Fibroblast of pulmonary artery (primary cell): ENCODE measurements around the gene TMEM252.

Experiments
- DNase-seq: peaks from one replicate; pipeline ENCODE4 v3.0.0-alpha.2; 2010; ENCODE audit warnings: low read depth
- H3K4me3 ChIP-seq: replicated peaks from 2 replicates; pipeline ENCODE4 v1.5.1; 2011; ENCODE audit warnings: low read depth, mild to moderate bottlenecking, control low read depth, low read length, moderate library complexity
- TF ChIP-seq, protein P1 (sequence below): IDR thresholded peaks from 2 replicates; pipeline ENCODE4 v1.5.1; 2011; ENCODE audit warnings: mild to moderate bottlenecking, control low read depth, low read length, inconsistent platforms; ENCODE audit errors: missing control alignments

Gene TMEM252

GRCh38 chr9:68541568-68541967 lies 885 bp upstream of the TMEM252 start:
- DNase-seq: no peak
- no peak overlapping the region for H3K4me3 ChIP-seq
- TF ChIP-seq, protein P1, sequence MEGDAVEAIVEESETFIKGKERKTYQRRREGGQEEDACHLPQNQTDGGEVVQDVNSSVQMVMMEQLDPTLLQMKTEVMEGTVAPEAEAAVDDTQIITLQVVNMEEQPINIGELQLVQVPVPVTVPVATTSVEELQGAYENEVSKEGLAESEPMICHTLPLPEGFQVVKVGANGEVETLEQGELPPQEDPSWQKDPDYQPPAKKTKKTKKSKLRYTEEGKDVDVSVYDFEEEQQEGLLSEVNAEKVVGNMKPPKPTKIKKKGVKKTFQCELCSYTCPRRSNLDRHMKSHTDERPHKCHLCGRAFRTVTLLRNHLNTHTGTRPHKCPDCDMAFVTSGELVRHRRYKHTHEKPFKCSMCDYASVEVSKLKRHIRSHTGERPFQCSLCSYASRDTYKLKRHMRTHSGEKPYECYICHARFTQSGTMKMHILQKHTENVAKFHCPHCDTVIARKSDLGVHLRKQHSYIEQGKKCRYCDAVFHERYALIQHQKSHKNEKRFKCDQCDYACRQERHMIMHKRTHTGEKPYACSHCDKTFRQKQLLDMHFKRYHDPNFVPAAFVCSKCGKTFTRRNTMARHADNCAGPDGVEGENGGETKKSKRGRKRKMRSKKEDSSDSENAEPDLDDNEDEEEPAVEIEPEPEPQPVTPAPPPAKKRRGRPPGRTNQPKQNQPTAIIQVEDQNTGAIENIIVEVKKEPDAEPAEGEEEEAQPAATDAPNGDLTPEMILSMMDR: no peak

DNA sequence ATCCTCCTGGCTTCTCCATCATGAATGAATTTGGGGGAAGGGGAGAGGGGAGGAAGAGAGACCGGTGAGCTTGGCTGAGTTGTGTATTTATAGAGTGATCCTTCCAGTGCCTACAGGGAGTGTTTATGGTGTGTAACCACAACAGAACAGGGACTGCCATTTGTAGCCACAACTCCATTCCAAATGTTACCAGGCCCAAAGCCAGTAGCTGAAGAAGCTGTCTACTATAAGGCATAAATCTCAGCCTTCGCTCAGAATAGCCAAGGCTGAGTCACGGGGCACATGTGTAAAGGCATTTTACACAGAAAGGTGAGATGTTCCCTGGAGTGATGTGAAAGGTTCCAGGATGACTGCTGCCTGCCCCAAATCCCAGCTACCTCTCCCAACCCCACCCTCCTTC lies 2.5 kb downstream of the TMEM252 start:
- TF ChIP-seq, protein P1: no peak
- H3K4me3 ChIP-seq: no peak overlapping the region
- no peak for DNase-seq

- no peak overlapping the region for H3K4me3 ChIP-seq
- DNase-seq: no peak
- TF ChIP-seq, protein P1: no peak
Observed at GRCh38 chr9:68537616-68537880, 3.1 kb downstream of the TMEM252 start.

GRCh38 chr9:68536876-68537615 lies 3.6 kb downstream of the TMEM252 start:
- TF ChIP-seq, protein P1: no peak
- DNase-seq: no peak
- no peak overlapping the region for H3K4me3 ChIP-seq

DNA sequence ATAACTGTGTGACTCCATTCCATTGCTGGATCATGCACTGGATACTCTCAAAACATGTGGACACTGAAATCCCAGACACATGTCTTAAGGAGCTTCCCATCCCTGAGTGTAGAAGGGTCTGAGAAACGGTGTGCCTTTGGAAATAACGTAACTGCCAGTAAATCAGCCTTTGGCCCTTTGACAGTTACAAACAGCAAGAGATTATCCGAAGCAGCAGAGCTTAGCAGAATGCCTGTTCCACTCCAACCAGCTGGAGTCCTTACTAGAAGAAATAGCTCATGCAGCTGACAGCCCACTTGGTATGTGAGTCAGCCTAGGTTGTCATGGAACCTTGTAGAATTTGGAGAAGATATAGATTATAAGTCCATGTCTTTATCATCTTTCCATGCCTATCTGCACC lies 7.0 kb downstream of the TMEM252 start:
- TF ChIP-seq, protein P1: no peak
- no peak for DNase-seq

DNA sequence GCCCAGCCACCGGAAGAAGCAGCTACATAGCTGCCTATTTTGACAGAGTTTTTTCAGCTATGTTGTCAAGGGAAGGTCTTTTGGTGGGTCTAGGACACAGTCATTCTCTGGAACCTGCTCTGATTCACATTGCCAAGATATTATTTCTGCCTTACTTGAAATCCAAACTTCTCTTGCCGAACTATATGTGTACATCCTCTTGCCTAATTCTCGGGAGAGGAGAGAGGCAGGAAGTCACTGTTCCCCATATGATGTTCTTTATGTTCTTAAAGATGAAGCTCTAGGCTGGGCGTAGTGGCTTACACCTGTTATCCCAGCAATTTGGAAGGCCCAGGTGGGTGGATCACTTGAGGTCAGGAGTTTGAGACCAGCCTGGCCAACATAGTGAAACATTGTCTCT lies 8.6 kb downstream of the TMEM252 start:
- no peak overlapping the region for H3K4me3 ChIP-seq
- TF ChIP-seq, protein P1: no peak
- no peak for DNase-seq

More for the DNA sequence above, 7.0 kb downstream of the TMEM252 start:
- H3K4me3 ChIP-seq: no peak overlapping the region

GRCh38 chr9:68530618-68531017 lies 10.1 kb downstream of the TMEM252 start:
- no peak overlapping the region for H3K4me3 ChIP-seq
- TF ChIP-seq, protein P1: no peak
- peak; percentile 4 for DNase-seq
